Measurements from ENCODE around the gene SYT8. TPM values are rescaled to one million over a fixed set of nuclear protein-coding genes. Genes with fewer than 3 reads are reported as not detected.
A peak's percentile ranks its signal among the peaks of the same experiment; 100 is the strongest.
"Not testable (repeated sequence)": the region's sequence is repeated elsewhere in the genome, so short reads cannot be mapped to it uniquely, and the experiment has no call there.

The SYT8 gene
- total RNA-seq, 2 donors from 2014 or later, result 0.75 to 4.6 TPM

GRCh38 chr11:1864831-1865665 lies 30.3 kb downstream of the SYT8 start:
- intact Hi-C loops (cut with DNase I, micrococcal nuclease), result no loop called here
- DNase-seq (no peak), ATAC-seq (no peak)

GRCh38 chr11:1866226-1866625 lies 31.4 kb downstream of the SYT8 start:
- DNase-seq (no peak), ATAC-seq (no peak)
- intact Hi-C loops (cut with DNase I, micrococcal nuclease), result no loop called here

- no peak for DNase-seq
- no peak for ATAC-seq
- intact Hi-C loops (cut with DNase I, micrococcal nuclease), result no loop called here
Observed at GRCh38 chr11:1866776-1867175, 32.0 kb downstream of the SYT8 start.

GRCh38 chr11:1867381-1867780 lies 32.6 kb downstream of the SYT8 start:
- DNase-seq (no peak), ATAC-seq (no peak)
- intact Hi-C loops (cut with DNase I, micrococcal nuclease), result no loop called here

GRCh38 chr11:1868056-1868635 lies 33.4 kb downstream of the SYT8 start:
- intact Hi-C loops (cut with DNase I, micrococcal nuclease), result no loop called here
- no peak for ATAC-seq
- no peak for DNase-seq

- no peak for ATAC-seq
- intact Hi-C loops (cut with DNase I, micrococcal nuclease), result no loop called here
Observed at GRCh38 chr11:1868636-1869291, 34.0 kb downstream of the SYT8 start.

GRCh38 chr11:1869427-1870325 lies 34.9 kb downstream of the SYT8 start:
- DNase-seq (no peak), ATAC-seq (no peak)
- intact Hi-C loops (cut with DNase I, micrococcal nuclease), result no loop called here

More at GRCh38 chr11:1868636-1869291, 34.0 kb downstream of the SYT8 start:
- no peak for DNase-seq

- no peak for ATAC-seq
- no peak for DNase-seq
- intact Hi-C loops (cut with DNase I, micrococcal nuclease), result no loop called here
Observed at GRCh38 chr11:1870326-1870696, 35.5 kb downstream of the SYT8 start.

GRCh38 chr11:1870721-1871466 lies 36.1 kb downstream of the SYT8 start:
- intact Hi-C loops (cut with DNase I, micrococcal nuclease), result no loop called here
- no peak for DNase-seq
- ATAC-seq, result peak; percentile 37

- ATAC-seq (no peak), DNase-seq (peak in 1 of 2 donors; percentile 14)
- intact Hi-C loops (cut with DNase I, micrococcal nuclease), result no loop called here
Observed at GRCh38 chr11:1871531-1871930, 36.7 kb downstream of the SYT8 start.

GRCh38 chr11:1872267-1872985 lies 37.6 kb downstream of the SYT8 start:
- DNase-seq (peak in 1 of 2 donors; percentile 16), ATAC-seq (no peak)

GRCh38 chr11:1873048-1873812 lies 38.4 kb downstream of the SYT8 start:
- no peak for ATAC-seq
- DNase-seq, result peak; percentile 7 to 23
- intact Hi-C loops (cut with DNase I, micrococcal nuclease), result no loop called here

More at GRCh38 chr11:1872267-1872985, 37.6 kb downstream of the SYT8 start:
- intact Hi-C loops (cut with DNase I, micrococcal nuclease), result no loop called here

GRCh38 chr11:1873813-1874150 lies 39.0 kb downstream of the SYT8 start:
- DNase-seq; ATAC-seq; intact Hi-C loops (cut with DNase I, micrococcal nuclease): not testable (repeated sequence)

GRCh38 chr11:1874441-1875092 lies 39.8 kb downstream of the SYT8 start:
- ATAC-seq; intact Hi-C loops (cut with DNase I, micrococcal nuclease): not testable (repeated sequence)
- peak in 1 of 2 donors; percentile 19 for DNase-seq

GRCh38 chr11:1875093-1875850 lies 40.5 kb downstream of the SYT8 start:
- DNase-seq, result peak; percentile 4 to 24
- ATAC-seq, result no peak
- intact Hi-C loops (cut with DNase I, micrococcal nuclease), result no loop called here

- intact Hi-C loops (cut with DNase I, micrococcal nuclease); ATAC-seq; DNase-seq: not testable (repeated sequence)
Observed at GRCh38 chr11:1875851-1876301, 41.1 kb downstream of the SYT8 start.

All from left colon (tissue), 2 donors.